Heart left ventricle (tissue), 13 donors: ENCODE results near the gene FIP1L1.

ENCODE experiments used
- CTCF ChIP-seq, 12 donors: fragments of 200-600 bp; sonication (generic) in 4 of 12; IDR thresholded peaks; one replicate each; pipeline versions ENCODE4 v1.5.0 to v1.8.0; 2018 to 2022; ENCODE audit warnings: antibody characterized with exemption in 12 of 12, mild to moderate bottlenecking in 5 of 12
- POLR2A ChIP-seq, 2 donors: fragments of 450-650 bp; IDR thresholded peaks; one replicate each; pipeline ENCODE4 v1.6.1; 2017; ENCODE audit warnings: antibody characterized with exemption in 2 of 2, mild to moderate bottlenecking in 2 of 2, moderate library complexity in 2 of 2
- donor health status: ischemic (EF 13 %, LVEDD 7.1; RV severe dilation, severe dysfunction).
- donor health status: DM: no; HTN: yes; CAD: no.
- donor health status: DM: no; HTN: no; CAD: no.
- donor health status: ischemic (EF 25% LVEDD 6.9; RV normal size, moderate dysfunction).
- donor health status: ischemic (EF 25% LVEDD 5.7; RV mildly dilated, moderate dysfunction).
- donor health status: ischemic (EF 35%, LVEDD 5.7; RV mildly dilated, moderate dysfunction).
- donor health status: nonischemic (EF 11% LVEDD 7.7; RV severe dilation, severe dysfunction).
- donor health status: DM: yes; HTN: yes; CAD: no.
- donor health status: PGD.
- donor health status: ischemic (EF 29% LVEDD 5.4; RV normal size, mild dysfunction).
- donor health status: nonischemic (EF 23%, LVEDD 6.1; RV moderate dilation, normal function).

- no peak for TF ChIP-seq POLR2A (IDR thresholded peaks at IDR 0.05)
- TF ChIP-seq CTCF (IDR thresholded peaks at IDR 0.05), result no peak
Observed at GRCh38 chr4:53463340-53463739, 85.9 kb downstream of the FIP1L1 start.
